ENCODE results near the gene ANKLE2.

The ANKLE2 gene

GRCh38 chr12:132690112-132690511 is 71.5 kb downstream of the ANKLE2 start:
- Histone ChIP-seq H3K4me1 (ENCODE audit: control insufficient read depth in 2 of 2, insufficient read depth in 1 of 2, low read depth in 1 of 2, low read length in 2 of 2) (peaks cover 0 to 9% of the 10 kb centered on the region in 2 donors), H3K9me3 (replicated peaks in 1 of 2; ENCODE audit: control insufficient read depth in 2 of 2, insufficient read depth in 1 of 2, low read depth in 1 of 2, low read length in 2 of 2) (peaks cover 0 to 4% of the 10 kb centered on the region in 2 donors), H2BK12ac (ENCODE audit: low read length) (no peak overlapping the region), H3K18ac (ENCODE audit: low read length) (no peak overlapping the region), H3K4me2 (ENCODE audit: insufficient read depth, low read length, poor library complexity, severe bottlenecking) (no peak overlapping the region), H3K36me3 (replicated peaks in 1 of 2; ENCODE audit: control insufficient read depth in 2 of 2, insufficient read depth in 2 of 2, low read length in 2 of 2) (peaks cover 8 to 37% of the 10 kb centered on the region in 2 donors), H2AK5ac (ENCODE audit: low read depth, low read length) (no peak overlapping the region), H3K23ac (ENCODE audit: low read depth, low read length, poor library complexity) (no peak overlapping the region), H3K4ac (ENCODE audit: low read length) (no peak overlapping the region), H3K27ac (replicated peaks; ENCODE audit: low read length) (no peak overlapping the region), H4K91ac (ENCODE audit: low read depth, low read length, poor library complexity) (no peak overlapping the region), H3K4me3 (ENCODE audit: low read length in 2 of 2) (no peak overlapping the region), H3K14ac (ENCODE audit: low read length) (no peak overlapping the region), H4K8ac (ENCODE audit: low read depth, low read length) (no peak overlapping the region), H2BK15ac (ENCODE audit: low read length) (no peak overlapping the region), H3K79me1 (ENCODE audit: low read depth, low read length) (peaks cover 7% of the 10 kb centered on the region), H2AFZ (ENCODE audit: low read length) (no peak overlapping the region), H2BK120ac (ENCODE audit: low read depth, low read length) (no peak overlapping the region), H2BK5ac (ENCODE audit: low read length) (no peak overlapping the region), H3K9ac (ENCODE audit: low read depth, low read length, poor library complexity) (no peak overlapping the region), H3K27me3 (ENCODE audit: control insufficient read depth in 3 of 3, insufficient read depth in 3 of 3, low read depth in 1 of 3, low read length in 3 of 3) (peaks cover 0 to 4% (median 0%) of the 10 kb centered on the region in 3 experiments)
- DNase-seq (ENCODE audit: low spot score), result no peak
- WGBS, 2 donors (ENCODE audit: extremely low coverage in 2 of 2, insufficient read length in 2 of 2, insufficient replicate concordance in 1 of 2), result no CpG with 5 or more reads among the region's 9 CpGs

DNA sequence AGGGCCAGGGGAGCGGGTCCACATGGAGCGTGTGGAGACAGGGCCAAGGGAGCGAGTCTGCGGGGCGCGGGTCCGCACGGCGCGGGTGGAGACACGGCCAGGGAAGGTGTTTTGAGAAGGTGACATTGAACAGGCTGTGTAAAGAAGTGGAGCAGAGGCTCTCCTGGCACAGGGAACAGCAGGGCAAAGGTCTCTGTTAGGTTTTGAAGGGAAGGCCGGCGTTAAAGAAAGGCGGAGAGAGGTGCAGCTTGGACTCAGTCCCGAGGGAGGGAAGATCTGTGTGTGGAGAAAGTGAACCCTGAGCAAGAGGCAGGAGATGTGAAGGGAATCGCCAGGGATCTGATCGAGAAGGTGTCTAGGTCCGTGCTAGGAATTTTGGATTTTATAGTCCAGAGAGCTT is 72.4 kb downstream of the ANKLE2 start:
- Histone ChIP-seq H2BK5ac (ENCODE audit: low read length) (no peak overlapping the region), H2BK120ac (ENCODE audit: low read depth, low read length) (no peak overlapping the region), H3K79me1 (ENCODE audit: low read depth, low read length) (peaks cover 7% of the 10 kb centered on the region), H3K23ac (ENCODE audit: low read depth, low read length, poor library complexity) (no peak overlapping the region), H3K14ac (ENCODE audit: low read length) (no peak overlapping the region), H3K4me1 (ENCODE audit: control insufficient read depth in 2 of 2, insufficient read depth in 1 of 2, low read depth in 1 of 2, low read length in 2 of 2) (peaks cover 0 to 9% of the 10 kb centered on the region in 2 donors), H2AFZ (ENCODE audit: low read length) (no peak overlapping the region), H3K9me3 (replicated peaks in 1 of 2; ENCODE audit: control insufficient read depth in 2 of 2, insufficient read depth in 1 of 2, low read depth in 1 of 2, low read length in 2 of 2) (peaks cover 0 to 4% of the 10 kb centered on the region in 2 donors), H3K4ac (ENCODE audit: low read length) (no peak overlapping the region), H3K9ac (ENCODE audit: low read depth, low read length, poor library complexity) (no peak overlapping the region), H4K91ac (ENCODE audit: low read depth, low read length, poor library complexity) (no peak overlapping the region), H3K4me3 (ENCODE audit: low read length in 2 of 2) (peak overlapping the region; percentile 23 to 28), H4K8ac (ENCODE audit: low read depth, low read length) (no peak overlapping the region), H3K4me2 (ENCODE audit: insufficient read depth, low read length, poor library complexity, severe bottlenecking) (no peak overlapping the region), H3K27me3 (ENCODE audit: control insufficient read depth in 3 of 3, insufficient read depth in 3 of 3, low read depth in 1 of 3, low read length in 3 of 3) (peaks cover 0 to 4% (median 0%) of the 10 kb centered on the region in 3 experiments), H2BK15ac (ENCODE audit: low read length) (no peak overlapping the region), H3K18ac (ENCODE audit: low read length) (no peak overlapping the region), H3K36me3 (replicated peaks in 1 of 2; ENCODE audit: control insufficient read depth in 2 of 2, insufficient read depth in 2 of 2, low read length in 2 of 2) (peaks cover 7 to 35% of the 10 kb centered on the region in 2 donors), H2AK5ac (ENCODE audit: low read depth, low read length) (no peak overlapping the region), H3K27ac (replicated peaks; ENCODE audit: low read length) (no peak overlapping the region), H2BK12ac (ENCODE audit: low read length) (no peak overlapping the region)
- DNase-seq (ENCODE audit: low spot score), result no peak
- no CpG with 5 or more reads among the region's 18 CpGs for WGBS, 2 donors (ENCODE audit: extremely low coverage in 2 of 2, insufficient read length in 2 of 2, insufficient replicate concordance in 1 of 2)

DNA sequence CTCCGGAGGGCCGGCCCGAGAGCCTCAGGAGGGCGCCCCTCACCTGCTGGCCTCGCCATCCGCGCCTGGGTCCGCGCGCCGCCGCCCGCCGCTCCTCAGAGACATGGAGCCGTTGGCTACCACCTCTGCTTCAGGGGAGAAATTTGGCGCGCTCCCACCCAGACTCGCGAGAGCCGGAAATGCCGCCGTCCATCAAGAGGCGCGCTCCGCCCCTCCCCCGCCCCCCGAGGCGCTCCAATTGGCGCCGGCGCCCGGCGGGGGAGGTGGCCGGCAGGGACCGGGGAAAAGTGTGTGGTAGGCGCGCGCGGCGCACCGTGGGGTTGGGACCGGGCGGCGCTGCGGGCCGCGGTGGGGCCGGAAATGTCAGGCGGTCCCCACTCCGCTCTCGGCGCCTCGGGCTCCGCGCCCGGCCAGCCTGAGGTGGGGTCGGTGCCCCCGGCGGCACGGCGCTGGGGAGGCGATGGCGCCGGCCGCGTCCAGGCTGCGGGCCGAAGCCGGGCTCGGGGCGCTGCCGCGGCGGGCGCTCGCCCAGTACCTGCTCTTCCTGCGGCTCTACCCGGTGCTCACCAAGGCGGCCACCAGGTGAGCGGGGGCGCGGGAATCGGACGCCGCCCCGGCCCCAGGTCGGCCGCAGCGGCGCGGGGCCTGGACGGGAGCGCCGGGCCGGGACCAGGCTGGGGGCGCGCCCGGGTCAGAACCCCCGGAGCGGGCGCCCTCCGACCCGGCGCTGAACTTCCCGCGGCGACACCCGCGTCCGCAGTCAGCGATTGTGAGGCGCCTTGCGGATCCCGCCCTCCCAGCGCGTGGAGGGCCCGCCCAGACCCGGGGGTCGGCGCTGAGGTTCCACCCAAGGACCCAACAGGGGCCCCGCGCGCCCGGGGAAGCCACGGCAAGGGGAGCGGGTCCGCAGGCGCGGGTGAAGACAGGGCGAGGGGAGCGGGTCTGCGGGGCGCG is 74.1 kb downstream of the ANKLE2 start, which contains the start of the genes POLE and PXMP2:
Gene POLE (minus strand): TSS at position 132 of the 954 bp plus-strand sequence. CDS start 27 bp downstream, at position 105.
Gene PXMP2 (plus strand): TSS at position 377 of the 954 bp plus-strand sequence. CDS start 84 bp downstream, at position 461.
- WGBS, 2 donors (ENCODE audit: extremely low coverage in 2 of 2, insufficient read length in 2 of 2, insufficient replicate concordance in 1 of 2), result no CpG with 5 or more reads among the region's 134 CpGs
- Histone ChIP-seq H3K4me3 (ENCODE audit: low read length in 2 of 2) (peak within 1 kb of the TSS; percentile 71 to 99), H3K23ac (ENCODE audit: low read depth, low read length, poor library complexity) (peak within 1 kb of the TSS; percentile 80), H3K27me3 (ENCODE audit: control insufficient read depth in 3 of 3, insufficient read depth in 3 of 3, low read depth in 1 of 3, low read length in 3 of 3) (peaks cover 0 to 4% (median 0%) of the 10 kb centered on the region in 3 experiments), H2AFZ (ENCODE audit: low read length) (peak within 1 kb of the TSS; percentile 94), H4K91ac (ENCODE audit: low read depth, low read length, poor library complexity) (peak within 1 kb of the TSS; percentile 72), H3K4ac (ENCODE audit: low read length) (no peak within 1 kb of the TSS), H3K79me1 (ENCODE audit: low read depth, low read length) (peaks cover 7% of the 10 kb centered on the region), H2BK5ac (ENCODE audit: low read length) (no peak within 1 kb of the TSS), H2BK12ac (ENCODE audit: low read length) (no peak within 1 kb of the TSS), H3K9me3 (replicated peaks in 1 of 2; ENCODE audit: control insufficient read depth in 2 of 2, insufficient read depth in 1 of 2, low read depth in 1 of 2, low read length in 2 of 2) (peaks cover 0 to 11% of the 10 kb centered on the region in 2 donors), H2BK15ac (ENCODE audit: low read length) (no peak within 1 kb of the TSS), H3K18ac (ENCODE audit: low read length) (peak within 1 kb of the TSS; percentile 94), H3K27ac (replicated peaks; ENCODE audit: low read length) (peak within 1 kb of the TSS; percentile 56), H2AK5ac (ENCODE audit: low read depth, low read length) (peak within 1 kb of the TSS; percentile 9), H2BK120ac (ENCODE audit: low read depth, low read length) (no peak within 1 kb of the TSS), H3K4me1 (ENCODE audit: control insufficient read depth in 2 of 2, insufficient read depth in 1 of 2, low read depth in 1 of 2, low read length in 2 of 2) (peaks cover 0 to 9% of the 10 kb centered on the region in 2 donors), H3K4me2 (ENCODE audit: insufficient read depth, low read length, poor library complexity, severe bottlenecking) (peak within 1 kb of the TSS; percentile 71), H3K9ac (ENCODE audit: low read depth, low read length, poor library complexity) (peak within 1 kb of the TSS; percentile 88), H4K8ac (ENCODE audit: low read depth, low read length) (no peak within 1 kb of the TSS), H3K36me3 (replicated peaks in 1 of 2; ENCODE audit: control insufficient read depth in 2 of 2, insufficient read depth in 2 of 2, low read length in 2 of 2) (peaks cover 7 to 35% of the 10 kb centered on the region in 2 donors), H3K14ac (ENCODE audit: low read length) (peak within 1 kb of the TSS; percentile 71)
- peak; percentile 96 for DNase-seq (ENCODE audit: low spot score)

DNA sequence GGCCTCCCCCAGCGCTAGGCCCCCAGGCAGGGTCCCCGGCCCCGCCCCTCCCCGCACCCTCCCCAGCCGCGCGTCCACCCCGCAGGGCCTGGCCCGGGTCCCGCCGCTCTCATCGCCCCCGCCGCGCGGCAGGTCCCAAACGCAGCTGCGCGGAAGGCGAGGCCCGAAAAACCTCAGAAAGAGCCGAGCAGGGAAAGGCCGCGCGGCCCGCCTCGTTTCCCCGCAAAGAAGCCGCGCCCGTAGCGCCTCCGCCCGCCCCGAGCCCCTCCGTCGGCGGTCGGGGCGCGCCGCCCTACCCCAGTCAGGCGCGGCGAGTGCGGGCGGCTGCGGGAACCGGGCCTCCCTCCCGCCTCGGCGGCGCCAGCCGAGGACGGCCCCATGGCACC is 74.8 kb downstream of the ANKLE2 start:
- DNase-seq (ENCODE audit: low spot score), result no peak
- H3K4ac ChIP-seq (ENCODE audit: low read length), result no peak overlapping the region
- H3K27ac ChIP-seq (replicated peaks; ENCODE audit: low read length), result peak overlapping the region; percentile 56
- no peak overlapping the region for H2BK5ac ChIP-seq (ENCODE audit: low read length)
- H2AFZ ChIP-seq (ENCODE audit: low read length), result peak overlapping the region; percentile 89
- peak overlapping the region; percentile 81 for H3K9ac ChIP-seq (ENCODE audit: low read depth, low read length, poor library complexity)
- H3K23ac ChIP-seq (ENCODE audit: low read depth, low read length, poor library complexity), result peak overlapping the region; percentile 80
- H3K14ac ChIP-seq (ENCODE audit: low read length), result no peak overlapping the region
- H2AK5ac ChIP-seq (ENCODE audit: low read depth, low read length), result no peak overlapping the region
- no peak overlapping the region for H4K8ac ChIP-seq (ENCODE audit: low read depth, low read length)
- no peak overlapping the region for H2BK12ac ChIP-seq (ENCODE audit: low read length)
- peaks cover 0 to 13% of the 10 kb centered on the region in 2 donors for H3K9me3 ChIP-seq (replicated peaks in 1 of 2; ENCODE audit: control insufficient read depth in 2 of 2, insufficient read depth in 1 of 2, low read depth in 1 of 2, low read length in 2 of 2)
- H3K36me3 ChIP-seq (replicated peaks in 1 of 2; ENCODE audit: control insufficient read depth in 2 of 2, insufficient read depth in 2 of 2, low read length in 2 of 2), result peaks cover 7 to 35% of the 10 kb centered on the region in 2 donors
- no peak overlapping the region for H2BK15ac ChIP-seq (ENCODE audit: low read length)
- H3K4me2 ChIP-seq (ENCODE audit: insufficient read depth, low read length, poor library complexity, severe bottlenecking), result peak overlapping the region; percentile 42
- peak overlapping the region; percentile 9 for H3K18ac ChIP-seq (ENCODE audit: low read length)
- WGBS, 2 donors (ENCODE audit: extremely low coverage in 2 of 2, insufficient read length in 2 of 2, insufficient replicate concordance in 1 of 2), result no CpG with 5 or more reads among the region's 55 CpGs
- H3K79me1 ChIP-seq (ENCODE audit: low read depth, low read length), result peaks cover 7% of the 10 kb centered on the region
- H3K27me3 ChIP-seq (ENCODE audit: control insufficient read depth in 3 of 3, insufficient read depth in 3 of 3, low read depth in 1 of 3, low read length in 3 of 3), result peaks cover 0 to 4% (median 0%) of the 10 kb centered on the region in 3 experiments
- peak overlapping the region; percentile 71 to 89 for H3K4me3 ChIP-seq (ENCODE audit: low read length in 2 of 2)
- H2BK120ac ChIP-seq (ENCODE audit: low read depth, low read length), result no peak overlapping the region
- H3K4me1 ChIP-seq (ENCODE audit: control insufficient read depth in 2 of 2, insufficient read depth in 1 of 2, low read depth in 1 of 2, low read length in 2 of 2), result peaks cover 0 to 9% of the 10 kb centered on the region in 2 donors
- H4K91ac ChIP-seq (ENCODE audit: low read depth, low read length, poor library complexity), result peak overlapping the region; percentile 72

All from neuronal stem cell (in vitro differentiated cells).